Caco-2 (cell line): ENCODE measurements around the gene TUT4. TPM values are rescaled to one million over a fixed set of nuclear protein-coding genes. Genes with fewer than 3 reads are reported as not detected.

Source experiments
- BruUV-seq: library from RNA; stranded (reverse); fragments of 400-500 nt; replicated peaks from 2 replicates; lab custom pipeline; 2021; lab: Mats Ljungman, UMichigan
- CTCF ChIA-PET: fragments of 300-600 bp; sonication (Branson Sonifier 250); formaldehyde crosslinking; loops from one replicate; lab custom pipeline; 2022; ENCODE audit warnings: antibody characterized with exemption; lab: Charles Lee
- POLR2A ChIA-PET: fragments of 300-600 bp; sonication (Branson Sonifier 250); formaldehyde crosslinking; loops from one replicate; lab custom pipeline; 2022; ENCODE audit warnings: antibody characterized with exemption; lab: Charles Lee
- DNase-seq, 2 experiments: peaks; one replicate each; pipeline versions ENCODE4 v3.0.0 to v3.0.0-alpha.2; 2020 to 2022
- H3K27me3 ChIP-seq: replicated peaks from 2 replicates; pipeline ENCODE4 v1.6.0; 2011; ENCODE audit warnings: low read length; ENCODE audit not compliant: control insufficient read depth, insufficient read depth
- H3K36me3 ChIP-seq: 2 replicates; pipeline ENCODE4 v1.5.1; 2011; ENCODE audit warnings: low read length; ENCODE audit not compliant: control insufficient read depth, insufficient read depth
- H3K4me1 ChIP-seq: fragments of 250-450 bp; sonication (Bioruptor Pico); 2 replicates; pipeline ENCODE4 v1.5.1; 2020; ENCODE audit warnings: mild to moderate bottlenecking
- H3K4me3 ChIP-seq: 2 replicates; pipeline ENCODE4 v1.5.1; 2011; ENCODE audit warnings: low read depth, mild to moderate bottlenecking, control low read depth, low read length
- H3K9me3 ChIP-seq: fragments of 250-450 bp; sonication (Bioruptor Pico); 2 replicates; pipeline ENCODE4 v1.5.1; 2020; ENCODE audit warnings: mild to moderate bottlenecking, moderate library complexity
- H3K27ac Mint-ChIP-seq: one replicate; pipeline ENCODE4 v1.8.0; 2022; ENCODE audit warnings: mixed read lengths; ENCODE audit not compliant: unreplicated experiment
- H3K27me3 Mint-ChIP-seq: one replicate; pipeline ENCODE4 v1.8.0; 2022; ENCODE audit warnings: mixed read lengths; ENCODE audit not compliant: insufficient read depth, unreplicated experiment
- H3K36me3 Mint-ChIP-seq: one replicate; pipeline ENCODE4 v1.8.0; 2022; ENCODE audit warnings: mild to moderate bottlenecking, mixed read lengths; ENCODE audit not compliant: insufficient read depth, unreplicated experiment
- H3K4me1 Mint-ChIP-seq: one replicate; pipeline ENCODE4 v1.8.0; 2022; ENCODE audit warnings: low read depth, mixed read lengths; ENCODE audit not compliant: unreplicated experiment
- H3K4me3 Mint-ChIP-seq: one replicate; pipeline ENCODE4 v1.8.0; 2022; ENCODE audit warnings: mild to moderate bottlenecking, moderate library complexity, mixed read lengths; ENCODE audit not compliant: unreplicated experiment
- H3K9me3 Mint-ChIP-seq: one replicate; pipeline ENCODE4 v1.8.0; 2022; ENCODE audit warnings: mixed read lengths; ENCODE audit not compliant: unreplicated experiment
- intact Hi-C: fragments of 100-400 bp; cut with micrococcal nuclease; formaldehyde crosslinking; loops from one replicate; pipeline ENCODE4 v1.10.0; 2022; ENCODE audit not compliant: unreplicated experiment
- total RNA-seq: library from RNA; stranded (reverse); gene quantifications from 2 replicates; pipeline ENCODE4 v1.2.3, GENCODE V29; 2022
- TF ChIP-seq, protein P1 (sequence below), 2 experiments: fragments of 200-600 bp in 1 of 2; IDR thresholded peaks; 1 replicate in 1 of 2; 2 replicates in 1 of 2; pipeline versions ENCODE4 v1.5.1 to v1.8.0; 2011 to 2022; ENCODE audit warnings: antibody characterized with exemption in 1 of 2, control low read depth in 1 of 2, inconsistent platforms in 1 of 2, low read depth in 1 of 2, low read length in 1 of 2, mild to moderate bottlenecking in 1 of 2, moderate library complexity in 1 of 2; ENCODE audit not compliant: insufficient read depth in 1 of 2, severe bottlenecking in 1 of 2, unreplicated experiment in 1 of 2

TUT4 gene
- total RNA-seq, 1 experiment from 2014 or later: 54.9 TPM

DNA sequence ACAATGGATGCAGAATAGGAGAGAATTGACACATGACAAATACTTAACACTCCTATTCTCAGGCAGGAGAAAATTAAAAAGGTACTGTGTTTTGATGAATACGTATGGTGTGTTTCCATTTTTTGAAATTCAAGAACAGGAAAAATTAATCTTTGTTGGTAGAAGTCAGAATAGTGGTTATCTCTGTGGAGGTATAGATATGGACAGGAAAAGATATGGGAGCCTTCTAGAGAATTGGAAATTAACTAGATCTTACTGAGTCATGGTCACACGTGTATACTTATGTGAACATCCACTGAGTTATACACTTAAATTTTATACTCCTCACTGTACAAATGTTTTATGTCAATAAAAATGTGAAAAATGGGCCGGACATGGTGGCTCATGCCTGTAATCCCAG lies 9.9 kb upstream of the TUT4 start:
- BruUV-seq: no TSS peak
- no peaks in the 10 kb centered on the region for H3K36me3 Mint-ChIP-seq
- POLR2A ChIA-PET: no interaction called here
- intact Hi-C loops: no loop called here
- TF ChIP-seq, protein P1, sequence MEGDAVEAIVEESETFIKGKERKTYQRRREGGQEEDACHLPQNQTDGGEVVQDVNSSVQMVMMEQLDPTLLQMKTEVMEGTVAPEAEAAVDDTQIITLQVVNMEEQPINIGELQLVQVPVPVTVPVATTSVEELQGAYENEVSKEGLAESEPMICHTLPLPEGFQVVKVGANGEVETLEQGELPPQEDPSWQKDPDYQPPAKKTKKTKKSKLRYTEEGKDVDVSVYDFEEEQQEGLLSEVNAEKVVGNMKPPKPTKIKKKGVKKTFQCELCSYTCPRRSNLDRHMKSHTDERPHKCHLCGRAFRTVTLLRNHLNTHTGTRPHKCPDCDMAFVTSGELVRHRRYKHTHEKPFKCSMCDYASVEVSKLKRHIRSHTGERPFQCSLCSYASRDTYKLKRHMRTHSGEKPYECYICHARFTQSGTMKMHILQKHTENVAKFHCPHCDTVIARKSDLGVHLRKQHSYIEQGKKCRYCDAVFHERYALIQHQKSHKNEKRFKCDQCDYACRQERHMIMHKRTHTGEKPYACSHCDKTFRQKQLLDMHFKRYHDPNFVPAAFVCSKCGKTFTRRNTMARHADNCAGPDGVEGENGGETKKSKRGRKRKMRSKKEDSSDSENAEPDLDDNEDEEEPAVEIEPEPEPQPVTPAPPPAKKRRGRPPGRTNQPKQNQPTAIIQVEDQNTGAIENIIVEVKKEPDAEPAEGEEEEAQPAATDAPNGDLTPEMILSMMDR (IDR thresholded peaks at IDR 0.05; ENCODE audit: insufficient read depth in 1 of 2, low read depth in 1 of 2, low read length in 1 of 2, severe bottlenecking in 1 of 2, unreplicated experiment in 1 of 2): no peak
- H3K9me3 ChIP-seq: no peaks in the 10 kb centered on the region
- peaks cover 10% of the 10 kb centered on the region for H3K9me3 Mint-ChIP-seq
- no peak overlapping the region for H3K4me3 Mint-ChIP-seq
- no peak for DNase-seq
- H3K27ac Mint-ChIP-seq: no peak overlapping the region
- H3K4me1 Mint-ChIP-seq: peaks cover 7% of the 10 kb centered on the region
- H3K4me3 ChIP-seq: no peak overlapping the region
- CTCF ChIA-PET: no interaction called here
- no peaks in the 10 kb centered on the region for H3K4me1 ChIP-seq
- no peaks in the 10 kb centered on the region for H3K27me3 ChIP-seq
- no peaks in the 10 kb centered on the region for H3K36me3 ChIP-seq
- H3K27me3 Mint-ChIP-seq: no peaks in the 10 kb centered on the region

DNA sequence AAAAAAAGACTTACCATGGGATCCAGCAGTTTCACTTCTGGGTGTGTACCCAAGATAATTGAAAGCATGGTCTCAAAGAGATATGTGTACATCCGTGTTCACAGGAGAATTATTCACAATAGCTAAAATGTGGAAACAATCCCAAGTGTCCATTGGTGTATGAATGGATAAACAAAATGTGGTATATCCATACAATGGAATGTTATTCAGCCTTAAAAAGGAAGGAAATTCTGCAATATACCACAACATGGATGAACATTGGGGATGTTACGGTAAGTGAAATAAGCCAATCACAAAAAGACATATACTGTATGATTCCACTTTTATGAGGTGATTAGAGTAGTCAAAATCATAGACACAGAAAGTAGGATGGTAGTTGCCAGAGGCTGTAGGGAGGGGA lies 7.0 kb upstream of the TUT4 start:
- no peak for DNase-seq
- Mint-ChIP-seq H3K27ac (no peak overlapping the region), H3K4me3 (no peak overlapping the region), H3K27me3 (no peaks in the 10 kb centered on the region), H3K4me1 (peaks cover 18% of the 10 kb centered on the region), H3K36me3 (no peaks in the 10 kb centered on the region), H3K9me3 (peaks cover 10% of the 10 kb centered on the region)
- Histone ChIP-seq H3K27me3 (no peaks in the 10 kb centered on the region), H3K4me1 (peaks cover 11% of the 10 kb centered on the region; the same call in 1 of the 2 replicates), H3K36me3 (no peaks in the 10 kb centered on the region), H3K4me3 (no peak overlapping the region), H3K9me3 (no peaks in the 10 kb centered on the region)
- ChIA-PET POLR2A (no interaction called here), CTCF (no interaction called here)
- TF ChIP-seq, protein P1 (IDR thresholded peaks at IDR 0.05; ENCODE audit: insufficient read depth in 1 of 2, low read depth in 1 of 2, low read length in 1 of 2, severe bottlenecking in 1 of 2, unreplicated experiment in 1 of 2): no peak
- intact Hi-C loops: no loop called here
- no TSS peak for BruUV-seq

- no peak for DNase-seq
- ChIA-PET POLR2A (no interaction called here), CTCF (no interaction called here)
- peaks cover 10% of the 10 kb centered on the region for H3K9me3 Mint-ChIP-seq
- Histone ChIP-seq H3K4me1 (peaks cover 19% of the 10 kb centered on the region; the same call in 1 of the 2 replicates), H3K36me3 (no peaks in the 10 kb centered on the region), H3K27me3 (no peaks in the 10 kb centered on the region), H3K4me3 (no peak overlapping the region), H3K9me3 (no peaks in the 10 kb centered on the region)
- no TSS peak for BruUV-seq
- TF ChIP-seq, protein P1 (IDR thresholded peaks at IDR 0.05; ENCODE audit: insufficient read depth in 1 of 2, low read depth in 1 of 2, low read length in 1 of 2, severe bottlenecking in 1 of 2, unreplicated experiment in 1 of 2): no peak
- peaks cover 28% of the 10 kb centered on the region for H3K4me1 Mint-ChIP-seq
- H3K4me3 Mint-ChIP-seq: no peak overlapping the region
- no peaks in the 10 kb centered on the region for H3K27me3 Mint-ChIP-seq
- no peak overlapping the region for H3K27ac Mint-ChIP-seq
- intact Hi-C loops: no loop called here
- no peaks in the 10 kb centered on the region for H3K36me3 Mint-ChIP-seq
Measured at GRCh38 chr1:52558941-52559340, 6.0 kb upstream of the TUT4 start.
